ENCODE measurements around the gene RPL35A.

RPL35A gene

DNA sequence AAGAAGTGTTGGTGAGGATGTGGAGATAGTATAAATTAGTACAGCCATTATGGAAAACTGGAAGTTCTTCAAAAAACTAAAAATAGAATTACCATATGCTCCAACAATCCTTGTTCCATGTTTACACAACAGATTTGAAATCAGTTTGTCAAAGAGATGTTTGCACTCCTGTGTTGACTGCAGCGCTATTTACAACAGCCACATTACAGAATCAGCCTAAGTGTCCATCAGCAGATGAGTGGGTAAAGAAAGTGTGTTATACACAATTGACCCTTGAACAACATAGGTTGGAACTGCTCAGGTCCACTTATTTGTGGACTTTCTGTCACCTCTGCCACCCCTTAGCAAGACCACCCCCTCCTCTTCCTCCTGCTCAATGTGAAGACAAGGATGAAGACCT lies 44.7 kb downstream of the RPL35A start:
- Histone ChIP-seq H3K27me3 (ENCODE audit: control insufficient read depth, low read length) (no peaks in the 10 kb centered on the region), H3K4me3 (ENCODE audit: low read length) (no peak overlapping the region), H3K4me1 (ENCODE audit: control insufficient read depth, low read length) (no peaks in the 10 kb centered on the region), H3F3A (ENCODE audit: control insufficient read depth, insufficient read depth) (no peaks in the 10 kb centered on the region), H4K20me1 (ENCODE audit: control insufficient read depth, insufficient read depth, low read depth, low read length) (no peaks in the 10 kb centered on the region), H3K36me3 (ENCODE audit: control insufficient read depth, low read length) (peaks cover 7% of the 10 kb centered on the region; the same call in 1 of the 2 replicates), H3K9me2 (replicated peaks; ENCODE audit: control insufficient read depth, low read length) (no peaks in the 10 kb centered on the region), H3K9me3 (ENCODE audit: control insufficient read depth, insufficient read depth, low read length) (no peaks in the 10 kb centered on the region), H3K79me2 (ENCODE audit: control insufficient read depth, low read length) (no peaks in the 10 kb centered on the region), H3K27ac (ENCODE audit: low read depth, low read length) (no peak overlapping the region), H3K4me2 (ENCODE audit: low read length) (no peak overlapping the region)
- TF ChIP-seq, protein P1, sequence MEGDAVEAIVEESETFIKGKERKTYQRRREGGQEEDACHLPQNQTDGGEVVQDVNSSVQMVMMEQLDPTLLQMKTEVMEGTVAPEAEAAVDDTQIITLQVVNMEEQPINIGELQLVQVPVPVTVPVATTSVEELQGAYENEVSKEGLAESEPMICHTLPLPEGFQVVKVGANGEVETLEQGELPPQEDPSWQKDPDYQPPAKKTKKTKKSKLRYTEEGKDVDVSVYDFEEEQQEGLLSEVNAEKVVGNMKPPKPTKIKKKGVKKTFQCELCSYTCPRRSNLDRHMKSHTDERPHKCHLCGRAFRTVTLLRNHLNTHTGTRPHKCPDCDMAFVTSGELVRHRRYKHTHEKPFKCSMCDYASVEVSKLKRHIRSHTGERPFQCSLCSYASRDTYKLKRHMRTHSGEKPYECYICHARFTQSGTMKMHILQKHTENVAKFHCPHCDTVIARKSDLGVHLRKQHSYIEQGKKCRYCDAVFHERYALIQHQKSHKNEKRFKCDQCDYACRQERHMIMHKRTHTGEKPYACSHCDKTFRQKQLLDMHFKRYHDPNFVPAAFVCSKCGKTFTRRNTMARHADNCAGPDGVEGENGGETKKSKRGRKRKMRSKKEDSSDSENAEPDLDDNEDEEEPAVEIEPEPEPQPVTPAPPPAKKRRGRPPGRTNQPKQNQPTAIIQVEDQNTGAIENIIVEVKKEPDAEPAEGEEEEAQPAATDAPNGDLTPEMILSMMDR (IDR thresholded peaks at IDR 0.05; ENCODE audit: low read depth, low read length, poor library complexity, severe bottlenecking), result no peak
- no peak for TF ChIP-seq EZH2phosphoT487 (IDR thresholded peaks at IDR 0.05; ENCODE audit: borderline replicate concordance, low read length)

DNA sequence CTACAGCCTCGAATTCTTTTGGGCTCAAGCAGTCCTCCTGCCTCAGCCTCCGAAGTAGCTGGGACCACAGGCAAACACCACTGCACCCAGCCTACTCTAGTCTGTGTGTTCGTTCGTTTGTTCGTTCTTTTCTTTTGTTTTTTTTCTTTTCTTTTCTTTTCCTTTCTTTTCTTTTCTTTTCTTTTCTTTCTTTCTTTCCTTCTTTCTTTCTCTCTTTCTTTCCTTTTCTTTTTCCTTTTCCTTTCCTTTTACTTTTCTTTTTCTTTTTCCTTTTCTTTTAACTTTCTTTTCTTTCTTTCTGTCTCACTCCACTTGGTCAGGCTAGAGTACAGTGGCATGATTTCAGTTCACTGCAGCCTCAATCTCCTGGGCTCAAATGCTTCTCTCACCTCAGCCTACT lies 46.9 kb downstream of the RPL35A start:
- H3K9me2 ChIP-seq (replicated peaks; ENCODE audit: control insufficient read depth, low read length), result no peaks in the 10 kb centered on the region
- H3K79me2 ChIP-seq (ENCODE audit: control insufficient read depth, low read length), result no peaks in the 10 kb centered on the region
- H3K4me1 ChIP-seq (ENCODE audit: control insufficient read depth, low read length), result no peaks in the 10 kb centered on the region
- no peaks in the 10 kb centered on the region for H4K20me1 ChIP-seq (ENCODE audit: control insufficient read depth, insufficient read depth, low read depth, low read length)
- H3K4me2 ChIP-seq (ENCODE audit: low read length), result no peak overlapping the region
- H3K4me3 ChIP-seq (ENCODE audit: low read length), result no peak overlapping the region
- H3F3A ChIP-seq (ENCODE audit: control insufficient read depth, insufficient read depth), result no peaks in the 10 kb centered on the region
- TF ChIP-seq, protein P1 (IDR thresholded peaks at IDR 0.05; ENCODE audit: low read depth, low read length, poor library complexity, severe bottlenecking), result no peak
- TF ChIP-seq EZH2phosphoT487 (IDR thresholded peaks at IDR 0.05; ENCODE audit: borderline replicate concordance, low read length), result no peak
- H3K9me3 ChIP-seq (ENCODE audit: control insufficient read depth, insufficient read depth, low read length), result no peaks in the 10 kb centered on the region
- H3K36me3 ChIP-seq (ENCODE audit: control insufficient read depth, low read length), result peaks cover 3% of the 10 kb centered on the region; the same call in 1 of the 2 replicates
- H3K27ac ChIP-seq (ENCODE audit: low read depth, low read length), result no peak overlapping the region
- no peaks in the 10 kb centered on the region for H3K27me3 ChIP-seq (ENCODE audit: control insufficient read depth, low read length)

- Histone ChIP-seq H3K9me3 (ENCODE audit: control insufficient read depth, insufficient read depth, low read length) (no peaks in the 10 kb centered on the region), H3K4me1 (ENCODE audit: control insufficient read depth, low read length) (no peaks in the 10 kb centered on the region), H3K9me2 (replicated peaks; ENCODE audit: control insufficient read depth, low read length) (no peaks in the 10 kb centered on the region), H3K36me3 (ENCODE audit: control insufficient read depth, low read length) (no peaks in the 10 kb centered on the region), H3K4me3 (ENCODE audit: low read length) (no peak overlapping the region), H3K79me2 (ENCODE audit: control insufficient read depth, low read length) (no peaks in the 10 kb centered on the region), H3K27me3 (ENCODE audit: control insufficient read depth, low read length) (no peaks in the 10 kb centered on the region), H3F3A (ENCODE audit: control insufficient read depth, insufficient read depth) (no peaks in the 10 kb centered on the region), H3K27ac (ENCODE audit: low read depth, low read length) (no peak overlapping the region), H4K20me1 (ENCODE audit: control insufficient read depth, insufficient read depth, low read depth, low read length) (no peaks in the 10 kb centered on the region), H3K4me2 (ENCODE audit: low read length) (no peak overlapping the region)
- TF ChIP-seq, protein P1 (IDR thresholded peaks at IDR 0.05; ENCODE audit: low read depth, low read length, poor library complexity, severe bottlenecking), result no peak
- TF ChIP-seq EZH2phosphoT487 (IDR thresholded peaks at IDR 0.05; ENCODE audit: borderline replicate concordance, low read length), result no peak
These were observed 47.9 kb downstream of the RPL35A start for GRCh38 chr3:197997936-197998335.

All from DOHH2 (cell line).